Measurements from ENCODE around the gene PRCD. TPM values are rescaled to one million over a fixed set of nuclear protein-coding genes. Genes with fewer than 3 reads are reported as not detected.
"Not testable (repeated sequence)": the region's sequence is repeated elsewhere in the genome, so short reads cannot be mapped to it uniquely, and the experiment has no call there.

The PRCD gene
- polyA plus RNA-seq, 1 experiment, result 0.21 TPM

DNA sequence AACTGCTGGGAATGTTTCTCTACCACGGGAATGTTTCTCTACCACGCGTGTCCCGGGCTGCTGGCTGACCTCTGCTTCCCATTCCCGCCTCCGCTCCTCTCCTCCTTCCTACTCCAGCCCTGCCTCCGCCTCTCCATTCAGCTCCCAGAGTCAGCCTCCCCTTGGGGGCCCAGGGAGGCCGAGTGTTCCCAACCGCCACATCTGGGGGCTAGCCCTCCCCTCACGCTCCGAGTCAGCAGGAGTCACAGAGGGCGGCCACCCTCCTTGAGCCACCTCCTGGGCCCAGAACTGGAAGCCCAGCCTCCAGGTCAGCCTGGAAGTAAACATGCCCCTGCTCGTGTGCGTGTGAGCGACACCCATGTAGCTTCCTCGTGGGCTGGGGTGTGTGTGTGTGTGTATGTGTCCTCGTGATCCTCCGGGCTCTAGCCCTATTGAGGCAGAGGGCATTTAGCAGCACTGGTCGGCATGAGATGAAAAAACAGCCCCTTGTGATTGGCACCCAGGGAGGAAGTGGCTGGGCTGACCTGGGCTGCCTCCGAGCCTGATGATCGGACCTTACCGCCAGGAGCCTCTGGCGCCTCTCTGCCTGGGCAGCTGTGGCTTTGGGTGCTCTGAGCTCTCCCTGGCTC is 9.6 kb upstream of the PRCD start:
- Histone ChIP-seq H3K27me3 (ENCODE audit: control insufficient read depth, insufficient read depth, low read length) (no peaks in the 10 kb centered on the region), H3K4me3 (ENCODE audit: low read depth, low read length) (no peak overlapping the region), H3K36me3 (ENCODE audit: control insufficient read depth, insufficient read depth, low read length) (no peaks in the 10 kb centered on the region)
- TF ChIP-seq, protein P1, sequence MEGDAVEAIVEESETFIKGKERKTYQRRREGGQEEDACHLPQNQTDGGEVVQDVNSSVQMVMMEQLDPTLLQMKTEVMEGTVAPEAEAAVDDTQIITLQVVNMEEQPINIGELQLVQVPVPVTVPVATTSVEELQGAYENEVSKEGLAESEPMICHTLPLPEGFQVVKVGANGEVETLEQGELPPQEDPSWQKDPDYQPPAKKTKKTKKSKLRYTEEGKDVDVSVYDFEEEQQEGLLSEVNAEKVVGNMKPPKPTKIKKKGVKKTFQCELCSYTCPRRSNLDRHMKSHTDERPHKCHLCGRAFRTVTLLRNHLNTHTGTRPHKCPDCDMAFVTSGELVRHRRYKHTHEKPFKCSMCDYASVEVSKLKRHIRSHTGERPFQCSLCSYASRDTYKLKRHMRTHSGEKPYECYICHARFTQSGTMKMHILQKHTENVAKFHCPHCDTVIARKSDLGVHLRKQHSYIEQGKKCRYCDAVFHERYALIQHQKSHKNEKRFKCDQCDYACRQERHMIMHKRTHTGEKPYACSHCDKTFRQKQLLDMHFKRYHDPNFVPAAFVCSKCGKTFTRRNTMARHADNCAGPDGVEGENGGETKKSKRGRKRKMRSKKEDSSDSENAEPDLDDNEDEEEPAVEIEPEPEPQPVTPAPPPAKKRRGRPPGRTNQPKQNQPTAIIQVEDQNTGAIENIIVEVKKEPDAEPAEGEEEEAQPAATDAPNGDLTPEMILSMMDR (IDR thresholded peaks at IDR 0.05; ENCODE audit: insufficient read depth, low read depth, low read length), result no peak
- DNase-seq (ENCODE audit: low read depth), result no peak
- POLR2A ChIA-PET, result no interaction called here
- CTCF ChIA-PET, result interaction anchor here (0.6 to 4.2 kb wide), 11 partner anchors 9 to 181 kb away, joined by 3 to 19 read pairs (median 4); partner anchors contain the start of gene MXRA7

DNA sequence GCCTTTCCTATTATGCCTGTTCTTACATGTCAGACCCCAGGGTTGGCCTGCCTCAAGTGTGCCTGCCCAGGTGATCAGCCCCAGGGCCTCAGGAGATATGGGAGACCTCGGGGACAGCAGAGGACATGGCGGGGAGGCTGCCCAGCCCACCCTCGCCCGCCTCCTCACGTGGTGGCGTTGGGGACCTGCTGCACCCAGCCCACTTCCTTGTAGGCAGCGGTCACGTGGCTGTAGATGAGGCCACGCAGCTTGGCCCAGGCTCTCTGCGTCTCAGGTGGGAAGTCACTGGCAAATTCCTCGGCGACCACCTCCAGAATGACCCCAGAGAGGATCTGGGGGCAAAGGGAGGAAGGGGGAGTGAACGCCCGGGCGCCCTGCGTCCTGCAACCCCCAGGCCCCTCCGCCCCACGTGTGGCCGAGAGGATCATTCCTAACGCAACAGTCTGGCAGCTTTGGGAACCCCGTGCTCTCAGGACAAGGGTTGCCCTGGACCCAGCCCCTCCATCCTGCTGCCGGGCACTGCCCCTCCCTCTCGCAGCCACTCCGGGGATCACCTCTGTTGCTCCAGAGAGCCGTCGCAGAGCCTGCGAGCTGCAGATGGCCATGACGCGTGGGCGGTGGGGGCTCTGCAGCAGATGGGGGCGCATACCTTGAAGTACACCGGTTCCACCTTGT is 8.9 kb upstream of the PRCD start:
- ChIA-PET POLR2A (no interaction called here), CTCF (interaction anchor here (0.6 to 4.2 kb wide), 6 partner anchors 8 to 180 kb away, joined by 3 to 19 read pairs (median 4); partner anchors contain the start of gene MXRA7)
- TF ChIP-seq, protein P1 (IDR thresholded peaks at IDR 0.05; ENCODE audit: insufficient read depth, low read depth, low read length), result no peak
- no peaks in the 10 kb centered on the region for H3K36me3 ChIP-seq (ENCODE audit: control insufficient read depth, insufficient read depth, low read length)
- DNase-seq (ENCODE audit: low read depth), result no peak
- no peak overlapping the region for H3K4me3 ChIP-seq (ENCODE audit: low read depth, low read length)
- H3K27me3 ChIP-seq (ENCODE audit: control insufficient read depth, insufficient read depth, low read length), result no peaks in the 10 kb centered on the region

DNA sequence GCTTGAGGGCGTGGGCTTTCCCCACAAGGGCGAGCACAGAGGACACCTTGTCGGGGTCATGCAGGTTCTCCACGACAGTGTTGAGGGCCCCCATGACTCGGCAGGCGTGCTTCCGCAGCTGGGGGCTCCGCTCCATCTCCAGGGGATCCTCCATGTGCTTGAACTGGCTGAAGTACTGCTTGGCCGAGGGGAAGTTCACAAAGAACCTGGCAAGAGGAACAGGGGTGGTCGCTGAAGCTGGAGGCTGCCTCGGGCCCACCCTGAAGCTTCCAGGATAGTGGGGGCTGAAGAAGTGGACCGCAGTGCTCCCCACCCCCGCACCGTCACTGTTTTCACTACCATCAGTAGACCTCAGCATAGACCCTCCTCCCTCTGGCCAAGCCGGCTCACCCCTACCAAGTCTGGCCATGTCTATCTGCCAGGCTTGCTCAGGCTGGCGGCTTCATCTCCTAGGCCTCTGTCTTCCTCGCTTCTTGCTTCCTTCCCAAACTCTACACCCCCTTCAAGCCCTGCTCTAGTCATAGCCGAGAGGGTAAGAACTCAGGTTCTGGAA is 8.3 kb upstream of the PRCD start:
- Histone ChIP-seq H3K4me3 (ENCODE audit: low read depth, low read length) (no peak overlapping the region), H3K27me3 (ENCODE audit: control insufficient read depth, insufficient read depth, low read length) (peaks cover 2% of the 10 kb centered on the region), H3K36me3 (ENCODE audit: control insufficient read depth, insufficient read depth, low read length) (no peaks in the 10 kb centered on the region)
- ChIA-PET CTCF (interaction anchor here (1.4 kb wide), 1 partner anchor 149 kb away, joined by 4 read pairs; no protein-coding TSS in a partner anchor), POLR2A (no interaction called here)
- DNase-seq (ENCODE audit: low read depth), result no peak
- TF ChIP-seq, protein P1 (IDR thresholded peaks at IDR 0.05; ENCODE audit: insufficient read depth, low read depth, low read length), result no peak

DNA sequence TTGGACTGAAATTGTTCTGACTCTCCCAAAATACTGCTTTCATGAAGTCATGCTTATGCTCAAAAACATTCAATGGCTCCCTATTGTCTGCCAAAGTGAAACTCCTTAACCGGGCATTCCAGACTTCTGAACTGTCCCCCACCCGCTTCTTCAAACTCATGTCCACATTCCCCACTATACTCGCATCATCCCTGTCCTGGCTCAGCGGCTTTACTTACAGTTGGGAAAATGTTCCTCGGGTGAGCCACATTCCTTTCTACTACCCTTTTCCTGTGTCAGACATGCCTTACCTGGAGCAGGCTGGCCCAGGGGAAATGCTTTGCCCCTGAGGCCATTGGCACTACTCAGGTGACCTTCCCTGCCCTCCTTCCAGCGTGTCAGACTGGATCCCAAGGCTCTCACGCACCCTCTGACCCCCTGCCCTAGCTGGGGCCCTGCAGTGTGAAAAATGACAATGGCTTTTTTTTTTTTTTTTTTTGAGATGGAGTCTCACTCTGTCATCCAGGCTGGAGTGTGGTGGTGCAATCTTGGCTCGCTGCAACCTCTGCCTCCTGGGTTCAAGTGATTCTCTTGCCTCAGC is 7.7 kb upstream of the PRCD start:
- no peak for DNase-seq (ENCODE audit: low read depth)
- H3K4me3 ChIP-seq (ENCODE audit: low read depth, low read length), result no peak overlapping the region
- POLR2A ChIA-PET, result no interaction called here
- TF ChIP-seq, protein P1 (IDR thresholded peaks at IDR 0.05; ENCODE audit: insufficient read depth, low read depth, low read length), result no peak
- H3K27me3 ChIP-seq (ENCODE audit: control insufficient read depth, insufficient read depth, low read length), result peaks cover 6% of the 10 kb centered on the region
- CTCF ChIA-PET, result interaction anchor here (1.6 kb wide), 1 partner anchor 9 kb away, joined by 8 read pairs; no protein-coding TSS in a partner anchor
- no peaks in the 10 kb centered on the region for H3K36me3 ChIP-seq (ENCODE audit: control insufficient read depth, insufficient read depth, low read length)

DNA sequence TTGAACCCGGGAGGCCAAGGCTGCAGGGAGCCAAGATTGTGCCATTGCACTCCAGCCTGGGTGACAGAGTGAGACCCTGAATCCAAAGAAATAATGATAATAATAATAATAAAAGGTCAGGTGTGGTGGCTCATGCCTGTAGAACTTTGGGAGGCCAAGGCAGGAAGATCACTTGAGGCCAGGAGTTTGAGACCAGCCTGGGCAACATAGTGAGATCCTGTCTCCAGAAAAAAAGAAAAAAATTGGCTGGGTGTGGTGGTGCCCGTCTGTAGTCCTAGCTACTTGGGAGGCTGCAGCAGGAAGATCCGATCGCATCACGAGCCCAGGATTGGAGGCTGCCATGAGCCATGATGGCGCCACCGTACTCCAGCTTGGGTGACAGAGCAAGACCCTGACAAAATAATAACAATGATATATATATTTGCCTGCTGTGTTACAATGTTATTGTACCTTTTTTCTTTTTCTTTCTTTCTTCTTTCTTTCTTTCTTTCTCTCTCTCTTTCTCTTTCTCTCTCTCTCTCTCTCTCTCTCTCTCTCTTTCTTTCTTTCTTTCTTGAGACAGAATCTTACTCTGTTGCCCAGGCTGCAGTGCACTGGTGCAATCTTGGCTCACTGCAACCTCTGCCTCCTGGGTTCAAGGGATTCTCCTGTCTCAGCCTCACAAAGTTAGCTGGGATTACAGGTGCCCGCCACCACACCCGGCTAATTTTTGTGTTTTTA is 6.0 kb upstream of the PRCD start:
- H3K36me3 ChIP-seq (ENCODE audit: control insufficient read depth, insufficient read depth, low read length); H3K4me3 ChIP-seq (ENCODE audit: low read depth, low read length): not testable (repeated sequence)
- CTCF ChIA-PET, result interaction anchor here (1.2 to 1.6 kb wide), 3 partner anchors 10 to 11 kb away, joined by 5 to 8 read pairs (median 7); no protein-coding TSS in a partner anchor

More for the DNA sequence above, 6.0 kb upstream of the PRCD start:
- DNase-seq (ENCODE audit: low read depth); POLR2A ChIA-PET: not testable (repeated sequence)
- H3K27me3 ChIP-seq (ENCODE audit: control insufficient read depth, insufficient read depth, low read length), result peaks cover 12% of the 10 kb centered on the region
